K562 (cell line): ENCODE measurements around the gene SPSB1. TPM values are rescaled to one million over a fixed set of nuclear protein-coding genes. Genes with fewer than 3 reads are reported as not detected.

Experiments
- ATAC-seq: fragments of 200-7000 bp; cut with Tn5 transposase; 3 replicates; pipeline ENCODE4 v1.9.1; 2020; ENCODE audit warnings: moderate library complexity
- BruUV-seq: library from RNA; stranded (reverse); fragments of 400-500 nt; replicated peaks from 2 replicates; lab custom pipeline; 2021; lab: Mats Ljungman, UMichigan
- CTCF ChIA-PET: fragments of 300-600 bp; formaldehyde crosslinking; extraction: SDS; loops from one replicate; lab custom pipeline; 2021; ENCODE audit warnings: low intra/inter-chr PET ratio; lab: Yijun Ruan, JAX
- POLR2A ChIA-PET: fragments of 300-600, 350-650 bp; sonication (Branson Sonifier 250); formaldehyde crosslinking; extraction: SDS; loops from one replicate; lab custom pipeline; 2021; ENCODE audit warnings: antibody characterized with exemption, inconsistent platforms; lab: Yijun Ruan, JAX
- DNase-seq, 4 experiments: peaks; one replicate each; pipeline versions ENCODE4 v3.0.0 to v3.0.0-alpha.2; 2011 to 2018; ENCODE audit warnings: low spot score in 3 of 4, mixed read lengths in 3 of 4; ENCODE audit errors: extremely low read depth in 1 of 4
- FAIRE-seq: peaks from 2 replicates; lab custom pipeline; 2011; peaks lifted over from hg19 to GRCh38; lab: Jason Lieb, UNC
- H2AFZ ChIP-seq: 2 replicates; pipeline ENCODE4 v1.6.0; 2011; ENCODE audit warnings: low read depth, low read length, control low read depth, inconsistent platforms
- H3K27ac ChIP-seq: fragments of 200-600 bp; 3 replicates; pipeline ENCODE4 v1.8.0; 2011; ENCODE audit warnings: low read depth, mild to moderate bottlenecking, control low read depth, inconsistent platforms, low read length, moderate library complexity, mixed read lengths; ENCODE audit errors: extremely low read depth
- H3K27me3 ChIP-seq, 2 experiments: fragments of 300-600 bp in 1 of 2; 2 replicates in 1 of 2; 3 replicates in 1 of 2; pipeline versions ENCODE4 v1.6.0 to v1.8.0; 2011; ENCODE audit warnings: inconsistent platforms in 2 of 2, low read length in 2 of 2, mild to moderate bottlenecking in 1 of 2, mixed read lengths in 1 of 2, moderate library complexity in 1 of 2; ENCODE audit not compliant: control insufficient read depth in 2 of 2, insufficient read depth in 2 of 2
- H3K36me3 ChIP-seq: fragments of 300-600 bp; 3 replicates; pipeline ENCODE4 v1.8.0; 2011; ENCODE audit warnings: mild to moderate bottlenecking, low read length, inconsistent platforms; ENCODE audit not compliant: control insufficient read depth, insufficient read depth
- H3K4me1 ChIP-seq, 2 experiments: fragments of 200-600 bp in 1 of 2; replicated peaks in 1 of 2; 2 replicates in 1 of 2; 3 replicates in 1 of 2; pipeline versions ENCODE4 v1.5.1 to v1.8.0; 2011; ENCODE audit warnings: inconsistent platforms in 2 of 2, low read length in 2 of 2, mild to moderate bottlenecking in 1 of 2, mixed read lengths in 1 of 2, moderate library complexity in 1 of 2; ENCODE audit not compliant: control insufficient read depth in 2 of 2, insufficient read depth in 2 of 2
- H3K4me2 ChIP-seq: 2 replicates; pipeline ENCODE4 v1.6.1; 2011; ENCODE audit warnings: low read length, control low read depth, inconsistent platforms, mixed read lengths; ENCODE audit not compliant: insufficient read depth
- H3K4me3 ChIP-seq: fragments of 200-600 bp; sonication (generic), shearing (Covaris generic); 2 replicates; pipeline ENCODE4 v1.5.1; 2016; ENCODE audit warnings: control low read depth, inconsistent platforms
- H3K79me2 ChIP-seq: fragments of 200-600 bp; 3 replicates; pipeline ENCODE4 v1.8.0; 2011; ENCODE audit warnings: low read length, inconsistent platforms; ENCODE audit not compliant: control insufficient read depth, insufficient read depth
- H3K9ac ChIP-seq, 2 experiments: 2 replicates each; pipeline versions ENCODE4 v1.6.0 to v1.6.1; 2011; ENCODE audit warnings: low read depth in 2 of 2, low read length in 2 of 2, control low read depth in 1 of 2, inconsistent platforms in 1 of 2, mild to moderate bottlenecking in 1 of 2, mixed read lengths in 1 of 2; ENCODE audit not compliant: insufficient read depth in 1 of 2
- H3K9me1 ChIP-seq: one replicate; pipeline ENCODE4 v1.6.0; 2011; ENCODE audit warnings: inconsistent platforms, mild to moderate bottlenecking, low read length, moderate library complexity; ENCODE audit not compliant: control insufficient read depth, insufficient read depth
- H3K9me3 ChIP-seq: replicated peaks from 2 replicates; pipeline ENCODE4 v1.5.1; 2011; ENCODE audit warnings: low read depth, low read length, inconsistent platforms; ENCODE audit not compliant: control insufficient read depth, insufficient read depth
- H4K20me1 ChIP-seq: replicated peaks from 2 replicates; pipeline ENCODE4 v1.6.1; 2011; ENCODE audit warnings: low read length, inconsistent platforms, mixed read lengths; ENCODE audit not compliant: control insufficient read depth, insufficient read depth
- DACH1 ChIP-seq: fragments of 450-650 bp; IDR thresholded peaks from 2 replicates; pipeline ENCODE4 v1.6.1; 2018; ENCODE audit not compliant: partially characterized antibody
- EGR1 ChIP-seq: fragments of 450-650 bp; conservative IDR thresholded peaks from 2 replicates; pipeline ENCODE4 v1.6.1; 2017; ENCODE audit warnings: mild to moderate bottlenecking
- GTF2A2 ChIP-seq: IDR thresholded peaks from 2 replicates; pipeline ENCODE4 v1.6.1; 2016; ENCODE audit warnings: mild to moderate bottlenecking, missing genetic modification characterization, missing compliant biosample characterization
- IRF2 ChIP-seq: sonication (generic); formaldehyde crosslinking; IDR thresholded peaks from 2 replicates; pipeline ENCODE4 v1.8.1; 2022; ENCODE audit warnings: mild to moderate bottlenecking, missing genetic modification reagents
- RHOXF2B ChIP-seq: fragments of 250-450 bp; sonication (Bioruptor Pico); conservative IDR thresholded peaks from 2 replicates; pipeline ENCODE4 v1.5.1; 2021
- TAF1 ChIP-seq: IDR thresholded peaks from 2 replicates; pipeline ENCODE4 v1.6.1; 2011; ENCODE audit warnings: mild to moderate bottlenecking, low read length, moderate library complexity; ENCODE audit not compliant: insufficient read depth, control insufficient read depth, severe bottlenecking; ENCODE audit errors: extremely low read depth
- TEAD1 ChIP-seq, 2 experiments: fragments of 450-650 bp in 1 of 2; sonication (generic) in 1 of 2; formaldehyde crosslinking; IDR thresholded peaks; 2 replicates each; pipeline versions ENCODE4 v1.4.0 to v1.8.0; 2020 to 2022; ENCODE audit warnings: mild to moderate bottlenecking in 2 of 2, missing genetic modification reagents in 1 of 2
- ZC3H11A ChIP-seq: IDR thresholded peaks from 2 replicates; pipeline ENCODE4 v1.6.1; 2012; ENCODE audit warnings: low read depth, low read length, improper control_type of control experiment
- ZNF311 ChIP-seq: fragments of 250-450 bp; sonication (Bioruptor Pico); IDR thresholded peaks from 2 replicates; pipeline ENCODE4 v1.4.0; 2020; ENCODE audit warnings: mild to moderate bottlenecking, moderate library complexity
- WGBS: fragments of 100-300 bp; shearing (Covaris generic); methylation state at CpG from one replicate; pipeline ENCODE4 v1.1.6; 2016; ENCODE audit warnings: low coverage, mixed read lengths; ENCODE audit not compliant: insufficient coverage; ENCODE audit errors: missing lambda C conversion rate; 5-methylcytosine and 5-hydroxymethylcytosine counted together
- in situ Hi-C: fragments of 300-500 bp; cut with MboI; formaldehyde crosslinking; loops from 4 replicates; pipeline ENCODE4 v1.15.0; 2018; ENCODE audit warnings: inconsistent platforms, mixed read lengths
- intact Hi-C: fragments of 100-400 bp; cut with micrococcal nuclease; formaldehyde crosslinking; loops from 2 replicates; pipeline ENCODE4 v1.14.2; 2022
- polyA plus RNA-seq, 8 experiments: library from polyadenylated mRNA; depleted of rRNA in 4 of 8; stranded (reverse) in 5 of 8; unstranded in 3 of 8; fragments of >200 nt; fragmentation: Nextera tagmentation in 2 of 8; fragmentation: Illumina TruSeq in 1 of 8; extraction: Ambion mirVana in 2 of 8; extraction: Trizol in 1 of 8; gene quantifications; 2 replicates each; pipeline versions ENCODE4 v1.2.1 to v1.2.3, GENCODE V29; 2011 to 2014; ENCODE audit warnings: inconsistent platforms in 1 of 8, missing spikeins in 1 of 8
- total RNA-seq, 7 experiments: library from RNA; depleted of rRNA in 6 of 7; stranded (reverse); fragments of >200 nt in 6 of 7; fragmentation: Illumina TruSeq in 2 of 7; extraction: Trizol in 2 of 7; gene quantifications; 2 replicates each; pipeline versions ENCODE4 v1.2.1 to v1.2.3, GENCODE V29; 2011 to 2021; ENCODE audit warnings: low replicate concordance in 1 of 7
- TF ChIP-seq, protein P1 (sequence below): sonication (generic); formaldehyde crosslinking; IDR thresholded peaks from 2 replicates; pipeline ENCODE4 v1.8.0; 2022; ENCODE audit warnings: mild to moderate bottlenecking, missing genetic modification reagents
- TF ChIP-seq, protein P2 (sequence below): sonication (generic); formaldehyde crosslinking; IDR thresholded peaks from 2 replicates; pipeline ENCODE4 v1.8.0; 2023; ENCODE audit warnings: mild to moderate bottlenecking, missing genetic modification reagents
- TF ChIP-seq, protein P3 (sequence below), 3 experiments: fragments of 200-800 bp in 1 of 3; sonication (Bioruptor generic) in 1 of 3; sonication (generic) in 1 of 3; formaldehyde crosslinking in 1 of 3; IDR thresholded peaks; 2 replicates each; pipeline versions ENCODE4 v1.6.1 to v1.8.0; 2016 to 2022; ENCODE audit warnings: mild to moderate bottlenecking in 2 of 3, missing compliant biosample characterization in 2 of 3, missing genetic modification characterization in 2 of 3, missing genetic modification reagents in 1 of 3
- TF ChIP-seq, protein P4 (sequence below): fragments of 250-450 bp; sonication (Bioruptor Pico); IDR thresholded peaks from 2 replicates; pipeline ENCODE4 v1.5.0; 2020; ENCODE audit warnings: mild to moderate bottlenecking, borderline replicate concordance

The SPSB1 gene
- total and polyA plus RNA-seq, 9 of the 15 experiments (the other 6 are each of a cell fraction or from before 2014, with no cell fraction given) = 0.06 to 0.35 (median 0.14) TPM; not detected in 6

DNA sequence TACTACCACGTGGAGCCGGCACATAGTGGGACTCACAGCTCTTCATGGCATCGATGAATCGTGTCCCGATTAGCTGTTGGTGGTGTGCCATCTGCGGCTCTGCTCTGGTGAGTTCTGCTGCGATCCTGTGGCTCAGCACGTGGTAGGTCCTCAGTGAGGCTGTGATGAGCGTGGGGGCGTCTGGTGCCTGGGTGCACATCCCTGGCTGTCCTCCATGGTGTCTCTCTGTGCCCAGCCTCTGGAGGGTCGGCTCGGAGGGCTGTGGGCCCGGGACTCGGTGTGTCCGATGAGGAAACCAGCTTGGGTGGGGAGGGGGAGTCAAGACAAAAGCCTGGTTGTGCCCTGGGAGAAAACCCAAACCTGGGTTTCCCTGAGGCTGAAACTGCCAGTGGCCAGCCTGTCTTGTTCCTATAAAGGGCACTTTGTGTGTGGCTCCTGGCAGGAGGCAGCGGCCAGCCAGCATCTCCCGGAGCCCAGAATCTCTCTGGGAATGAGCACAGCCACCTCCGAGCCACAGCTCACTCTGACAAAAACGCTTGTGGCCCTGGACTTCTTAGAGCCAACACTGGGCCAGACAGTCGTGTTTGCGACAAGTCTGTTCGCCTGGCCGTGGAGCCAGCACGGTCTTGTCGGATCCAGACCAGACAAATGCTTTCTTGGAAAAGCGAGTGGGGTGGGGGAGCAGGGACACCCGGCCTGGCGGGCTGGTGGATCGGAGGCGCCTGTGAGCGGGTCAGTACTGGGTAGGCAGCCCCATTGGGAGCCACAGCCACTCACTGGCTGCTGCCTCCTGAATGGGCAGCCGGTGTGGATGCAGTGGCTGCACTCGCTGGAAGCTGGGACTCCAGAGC lies 31.8 kb downstream of the SPSB1 start:
- POLR2A ChIA-PET = interaction anchor here (0.6 kb wide), 1 partner anchor 13 kb away, joined by 3 read pairs; no protein-coding TSS in a partner anchor
- H2AFZ ChIP-seq = no peak overlapping the region
- CTCF ChIA-PET = no interaction called here
- DNase-seq (no peak), FAIRE-seq (no peak), ATAC-seq (no peak)
- H3K4me1 ChIP-seq = peaks cover 0 to 17% of the 10 kb centered on the region in 2 experiments; a peak in 2 of 5 replicates
- no peak overlapping the region for H3K27ac ChIP-seq
- no peaks in the 10 kb centered on the region for H3K79me2 ChIP-seq
- H3K27me3 ChIP-seq = peaks cover 84 to 100% of the 10 kb centered on the region in 2 experiments
- no peaks in the 10 kb centered on the region for H3K9me3 ChIP-seq
- no peaks in the 10 kb centered on the region for H3K36me3 ChIP-seq
- peaks cover 52% of the 10 kb centered on the region for H4K20me1 ChIP-seq
- in situ Hi-C loops = no loop called here
- H3K4me2 ChIP-seq = no peak overlapping the region
- 1% methylated on average over 33 of the region's 33 CpGs for WGBS
- H3K9me1 ChIP-seq = no peaks in the 10 kb centered on the region
- no peak overlapping the region for H3K9ac ChIP-seq
- BruUV-seq = no TSS peak
- intact Hi-C loops = no loop called here
- no peak overlapping the region for H3K4me3 ChIP-seq
- TF ChIP-seq, protein P1, sequence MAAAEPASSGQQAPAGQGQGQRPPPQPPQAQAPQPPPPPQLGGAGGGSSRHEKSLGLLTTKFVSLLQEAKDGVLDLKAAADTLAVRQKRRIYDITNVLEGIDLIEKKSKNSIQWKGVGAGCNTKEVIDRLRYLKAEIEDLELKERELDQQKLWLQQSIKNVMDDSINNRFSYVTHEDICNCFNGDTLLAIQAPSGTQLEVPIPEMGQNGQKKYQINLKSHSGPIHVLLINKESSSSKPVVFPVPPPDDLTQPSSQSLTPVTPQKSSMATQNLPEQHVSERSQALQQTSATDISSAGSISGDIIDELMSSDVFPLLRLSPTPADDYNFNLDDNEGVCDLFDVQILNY (CRISPR knock-in tag) = no peak
- TF ChIP-seq DACH1 = no peak
- TF ChIP-seq IRF2 (CRISPR knock-in tag) = no peak
- no peak for TF ChIP-seq ZC3H11A
- TF ChIP-seq RHOXF2B = no peak
- no peak for TF ChIP-seq ZNF311 (CRISPR knock-in tag)
- TF ChIP-seq, protein P2, sequence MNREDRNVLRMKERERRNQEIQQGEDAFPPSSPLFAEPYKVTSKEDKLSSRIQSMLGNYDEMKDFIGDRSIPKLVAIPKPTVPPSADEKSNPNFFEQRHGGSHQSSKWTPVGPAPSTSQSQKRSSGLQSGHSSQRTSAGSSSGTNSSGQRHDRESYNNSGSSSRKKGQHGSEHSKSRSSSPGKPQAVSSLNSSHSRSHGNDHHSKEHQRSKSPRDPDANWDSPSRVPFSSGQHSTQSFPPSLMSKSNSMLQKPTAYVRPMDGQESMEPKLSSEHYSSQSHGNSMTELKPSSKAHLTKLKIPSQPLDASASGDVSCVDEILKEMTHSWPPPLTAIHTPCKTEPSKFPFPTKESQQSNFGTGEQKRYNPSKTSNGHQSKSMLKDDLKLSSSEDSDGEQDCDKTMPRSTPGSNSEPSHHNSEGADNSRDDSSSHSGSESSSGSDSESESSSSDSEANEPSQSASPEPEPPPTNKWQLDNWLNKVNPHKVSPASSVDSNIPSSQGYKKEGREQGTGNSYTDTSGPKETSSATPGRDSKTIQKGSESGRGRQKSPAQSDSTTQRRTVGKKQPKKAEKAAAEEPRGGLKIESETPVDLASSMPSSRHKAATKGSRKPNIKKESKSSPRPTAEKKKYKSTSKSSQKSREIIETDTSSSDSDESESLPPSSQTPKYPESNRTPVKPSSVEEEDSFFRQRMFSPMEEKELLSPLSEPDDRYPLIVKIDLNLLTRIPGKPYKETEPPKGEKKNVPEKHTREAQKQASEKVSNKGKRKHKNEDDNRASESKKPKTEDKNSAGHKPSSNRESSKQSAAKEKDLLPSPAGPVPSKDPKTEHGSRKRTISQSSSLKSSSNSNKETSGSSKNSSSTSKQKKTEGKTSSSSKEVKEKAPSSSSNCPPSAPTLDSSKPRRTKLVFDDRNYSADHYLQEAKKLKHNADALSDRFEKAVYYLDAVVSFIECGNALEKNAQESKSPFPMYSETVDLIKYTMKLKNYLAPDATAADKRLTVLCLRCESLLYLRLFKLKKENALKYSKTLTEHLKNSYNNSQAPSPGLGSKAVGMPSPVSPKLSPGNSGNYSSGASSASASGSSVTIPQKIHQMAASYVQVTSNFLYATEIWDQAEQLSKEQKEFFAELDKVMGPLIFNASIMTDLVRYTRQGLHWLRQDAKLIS (CRISPR knock-in tag) = no peak
- TF ChIP-seq TAF1 = no peak
- no peak for TF ChIP-seq TEAD1 (CRISPR knock-in tag; IDR thresholded peaks at IDR 0.05)
- TF ChIP-seq, protein P3, sequence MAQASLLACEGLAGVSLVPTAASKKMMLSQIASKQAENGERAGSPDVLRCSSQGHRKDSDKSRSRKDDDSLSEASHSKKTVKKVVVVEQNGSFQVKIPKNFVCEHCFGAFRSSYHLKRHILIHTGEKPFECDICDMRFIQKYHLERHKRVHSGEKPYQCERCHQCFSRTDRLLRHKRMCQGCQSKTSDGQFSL (CRISPR knock-in tag; IDR thresholded peaks at IDR 0.05) = no peak
- TF ChIP-seq, protein P3 (tag; IDR thresholded peaks at IDR 0.05) = no peak
- TF ChIP-seq, protein P4, sequence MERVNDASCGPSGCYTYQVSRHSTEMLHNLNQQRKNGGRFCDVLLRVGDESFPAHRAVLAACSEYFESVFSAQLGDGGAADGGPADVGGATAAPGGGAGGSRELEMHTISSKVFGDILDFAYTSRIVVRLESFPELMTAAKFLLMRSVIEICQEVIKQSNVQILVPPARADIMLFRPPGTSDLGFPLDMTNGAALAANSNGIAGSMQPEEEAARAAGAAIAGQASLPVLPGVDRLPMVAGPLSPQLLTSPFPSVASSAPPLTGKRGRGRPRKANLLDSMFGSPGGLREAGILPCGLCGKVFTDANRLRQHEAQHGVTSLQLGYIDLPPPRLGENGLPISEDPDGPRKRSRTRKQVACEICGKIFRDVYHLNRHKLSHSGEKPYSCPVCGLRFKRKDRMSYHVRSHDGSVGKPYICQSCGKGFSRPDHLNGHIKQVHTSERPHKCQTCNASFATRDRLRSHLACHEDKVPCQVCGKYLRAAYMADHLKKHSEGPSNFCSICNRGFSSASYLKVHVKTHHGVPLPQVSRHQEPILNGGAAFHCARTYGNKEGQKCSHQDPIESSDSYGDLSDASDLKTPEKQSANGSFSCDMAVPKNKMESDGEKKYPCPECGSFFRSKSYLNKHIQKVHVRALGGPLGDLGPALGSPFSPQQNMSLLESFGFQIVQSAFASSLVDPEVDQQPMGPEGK = no peak
- no peak for TF ChIP-seq GTF2A2 (tag)
- no peak for TF ChIP-seq EGR1
